ENCODE measurements around the gene PRUNE2. TPM values are rescaled to one million over a fixed set of nuclear protein-coding genes. Genes with fewer than 3 reads are reported as not detected.

Gene PRUNE2
- total RNA-seq, 1 experiment from 2014 or later, result 3.5 TPM

DNA sequence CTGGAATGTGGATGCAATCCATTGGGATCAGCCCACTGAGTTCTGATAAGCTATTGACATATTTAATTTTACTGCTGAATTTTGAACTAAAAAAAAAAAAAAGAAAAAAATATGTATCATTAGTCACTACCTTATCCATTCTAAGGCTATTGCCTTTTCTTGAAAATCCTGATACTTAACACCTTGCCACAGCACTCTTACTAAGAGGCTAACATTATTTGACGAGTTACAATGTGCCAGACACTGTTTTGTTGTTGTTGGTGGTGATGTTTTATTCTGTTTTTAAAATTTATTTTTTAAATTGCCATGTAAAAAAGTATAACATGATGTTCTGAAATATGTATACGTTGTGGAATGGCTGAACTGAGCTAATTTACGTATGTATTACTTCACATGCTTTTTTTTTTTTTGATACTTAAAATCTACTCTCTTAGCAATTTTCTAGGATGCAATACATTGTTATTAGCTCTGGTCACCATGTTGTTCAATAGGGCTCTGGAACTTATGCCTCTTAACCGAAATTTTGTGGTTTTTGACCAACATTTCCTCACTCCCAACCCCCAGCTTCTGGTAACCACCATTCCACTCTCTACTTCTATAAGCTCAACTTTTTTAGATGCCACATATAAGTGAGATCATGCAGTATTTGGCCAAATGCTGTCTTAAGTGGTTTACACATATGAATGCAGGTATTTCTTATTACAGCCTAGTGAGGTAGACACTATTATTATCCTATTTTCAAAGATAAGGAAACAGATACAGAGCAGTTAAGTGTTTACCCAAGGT lies 276.5 kb downstream of the PRUNE2 start:
- no peaks in the 10 kb centered on the region for H3K36me3 Mint-ChIP-seq (ENCODE audit: insufficient read depth, unreplicated experiment)
- H3K27me3 Mint-ChIP-seq (ENCODE audit: insufficient read depth, unreplicated experiment), result no peaks in the 10 kb centered on the region
- no peaks in the 10 kb centered on the region for H3K4me1 Mint-ChIP-seq (ENCODE audit: low read depth, unreplicated experiment)
- no peaks in the 10 kb centered on the region for H3K9me3 Mint-ChIP-seq (ENCODE audit: unreplicated experiment)
- no peak overlapping the region for H3K4me3 ChIP-seq (ENCODE audit: low read depth, low read length)
- DNase-seq, result no peak
- no peaks in the 10 kb centered on the region for H3K36me3 ChIP-seq (ENCODE audit: control insufficient read depth, insufficient read depth, low read length)
- intact Hi-C loops (cut with micrococcal nuclease; ENCODE audit: unreplicated experiment), result no loop called here
- H3K4me1 ChIP-seq, result no peaks in the 10 kb centered on the region
- no peak overlapping the region for H3K27ac Mint-ChIP-seq (ENCODE audit: unreplicated experiment)
- TF ChIP-seq, protein P1, sequence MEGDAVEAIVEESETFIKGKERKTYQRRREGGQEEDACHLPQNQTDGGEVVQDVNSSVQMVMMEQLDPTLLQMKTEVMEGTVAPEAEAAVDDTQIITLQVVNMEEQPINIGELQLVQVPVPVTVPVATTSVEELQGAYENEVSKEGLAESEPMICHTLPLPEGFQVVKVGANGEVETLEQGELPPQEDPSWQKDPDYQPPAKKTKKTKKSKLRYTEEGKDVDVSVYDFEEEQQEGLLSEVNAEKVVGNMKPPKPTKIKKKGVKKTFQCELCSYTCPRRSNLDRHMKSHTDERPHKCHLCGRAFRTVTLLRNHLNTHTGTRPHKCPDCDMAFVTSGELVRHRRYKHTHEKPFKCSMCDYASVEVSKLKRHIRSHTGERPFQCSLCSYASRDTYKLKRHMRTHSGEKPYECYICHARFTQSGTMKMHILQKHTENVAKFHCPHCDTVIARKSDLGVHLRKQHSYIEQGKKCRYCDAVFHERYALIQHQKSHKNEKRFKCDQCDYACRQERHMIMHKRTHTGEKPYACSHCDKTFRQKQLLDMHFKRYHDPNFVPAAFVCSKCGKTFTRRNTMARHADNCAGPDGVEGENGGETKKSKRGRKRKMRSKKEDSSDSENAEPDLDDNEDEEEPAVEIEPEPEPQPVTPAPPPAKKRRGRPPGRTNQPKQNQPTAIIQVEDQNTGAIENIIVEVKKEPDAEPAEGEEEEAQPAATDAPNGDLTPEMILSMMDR (IDR thresholded peaks at IDR 0.05; ENCODE audit: insufficient read depth in 1 of 2, low read depth in 1 of 2, low read length in 1 of 2, severe bottlenecking in 1 of 2, unreplicated experiment in 1 of 2), result no peak
- ChIA-PET CTCF (interaction anchor here (1.3 kb wide), 1 partner anchor 170 kb away, joined by 4 read pairs; the partner anchor contains the start of gene GCNT1), POLR2A (no interaction called here)
- H3K27me3 ChIP-seq (replicated peaks; ENCODE audit: control insufficient read depth, insufficient read depth, low read length), result no peaks in the 10 kb centered on the region
- no peaks in the 10 kb centered on the region for H3K9me3 ChIP-seq
- no TSS peak for BruUV-seq (replicated peaks)
- no peak overlapping the region for H3K4me3 Mint-ChIP-seq (ENCODE audit: unreplicated experiment)

- TF ChIP-seq, protein P1 (IDR thresholded peaks at IDR 0.05; ENCODE audit: insufficient read depth in 1 of 2, low read depth in 1 of 2, low read length in 1 of 2, severe bottlenecking in 1 of 2, unreplicated experiment in 1 of 2), result no peak
- H3K27me3 Mint-ChIP-seq (ENCODE audit: insufficient read depth, unreplicated experiment), result no peaks in the 10 kb centered on the region
- no peaks in the 10 kb centered on the region for H3K9me3 Mint-ChIP-seq (ENCODE audit: unreplicated experiment)
- ChIA-PET POLR2A (no interaction called here), CTCF (no interaction called here)
- Histone ChIP-seq H3K36me3 (ENCODE audit: control insufficient read depth, insufficient read depth, low read length) (no peaks in the 10 kb centered on the region), H3K4me3 (ENCODE audit: low read depth, low read length) (no peak overlapping the region), H3K9me3 (no peaks in the 10 kb centered on the region), H3K27me3 (replicated peaks; ENCODE audit: control insufficient read depth, insufficient read depth, low read length) (no peaks in the 10 kb centered on the region), H3K4me1 (no peaks in the 10 kb centered on the region)
- H3K36me3 Mint-ChIP-seq (ENCODE audit: insufficient read depth, unreplicated experiment), result no peaks in the 10 kb centered on the region
- H3K4me1 Mint-ChIP-seq (ENCODE audit: low read depth, unreplicated experiment), result no peaks in the 10 kb centered on the region
- no TSS peak for BruUV-seq (replicated peaks)
- H3K4me3 Mint-ChIP-seq (ENCODE audit: unreplicated experiment), result no peak overlapping the region
- intact Hi-C loops (cut with micrococcal nuclease; ENCODE audit: unreplicated experiment), result no loop called here
- no peak overlapping the region for H3K27ac Mint-ChIP-seq (ENCODE audit: unreplicated experiment)
- DNase-seq, result no peak
These were observed 277.8 kb downstream of the PRUNE2 start for GRCh38 chr9:76628155-76628554.

GRCh38 chr9:76626980-76627379 lies 278.9 kb downstream of the PRUNE2 start:
- Histone ChIP-seq H3K4me3 (ENCODE audit: low read depth, low read length) (no peak overlapping the region), H3K9me3 (no peaks in the 10 kb centered on the region), H3K36me3 (ENCODE audit: control insufficient read depth, insufficient read depth, low read length) (no peaks in the 10 kb centered on the region), H3K27me3 (replicated peaks; ENCODE audit: control insufficient read depth, insufficient read depth, low read length) (no peaks in the 10 kb centered on the region), H3K4me1 (no peaks in the 10 kb centered on the region)
- no peaks in the 10 kb centered on the region for H3K4me1 Mint-ChIP-seq (ENCODE audit: low read depth, unreplicated experiment)
- CTCF ChIA-PET, result no interaction called here
- DNase-seq, result no peak
- no TSS peak for BruUV-seq (replicated peaks)
- H3K4me3 Mint-ChIP-seq (ENCODE audit: unreplicated experiment), result no peak overlapping the region
- no peaks in the 10 kb centered on the region for H3K36me3 Mint-ChIP-seq (ENCODE audit: insufficient read depth, unreplicated experiment)
- intact Hi-C loops (cut with micrococcal nuclease; ENCODE audit: unreplicated experiment), result no loop called here
- H3K27me3 Mint-ChIP-seq (ENCODE audit: insufficient read depth, unreplicated experiment), result no peaks in the 10 kb centered on the region
- H3K9me3 Mint-ChIP-seq (ENCODE audit: unreplicated experiment), result no peaks in the 10 kb centered on the region
- TF ChIP-seq, protein P1 (IDR thresholded peaks at IDR 0.05; ENCODE audit: insufficient read depth in 1 of 2, low read depth in 1 of 2, low read length in 1 of 2, severe bottlenecking in 1 of 2, unreplicated experiment in 1 of 2), result no peak
- POLR2A ChIA-PET, result no interaction called here
- no peak overlapping the region for H3K27ac Mint-ChIP-seq (ENCODE audit: unreplicated experiment)

Measured in Caco-2 (cell line).